Measurements from ENCODE around the gene FAH.

DNA sequence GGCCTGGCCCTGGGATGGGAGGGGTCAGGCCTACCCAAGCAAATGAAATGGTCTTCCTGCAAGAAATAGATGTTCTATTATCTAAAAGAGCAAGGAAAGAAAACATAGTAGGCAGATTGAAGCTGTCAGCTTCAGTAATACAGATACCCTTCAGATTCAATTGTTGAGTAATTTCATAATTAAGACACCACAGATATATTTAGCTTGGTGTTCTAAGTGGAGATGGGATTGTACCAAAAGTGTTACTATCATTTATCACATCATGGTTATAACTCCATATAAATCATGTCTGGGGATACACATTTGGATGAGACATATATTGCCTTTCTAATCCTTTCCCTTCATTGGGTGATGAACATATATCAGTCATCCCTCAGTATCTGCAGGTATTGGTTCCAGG, 41.9 kb upstream of the FAH start:
- TF ChIP-seq, protein P1, sequence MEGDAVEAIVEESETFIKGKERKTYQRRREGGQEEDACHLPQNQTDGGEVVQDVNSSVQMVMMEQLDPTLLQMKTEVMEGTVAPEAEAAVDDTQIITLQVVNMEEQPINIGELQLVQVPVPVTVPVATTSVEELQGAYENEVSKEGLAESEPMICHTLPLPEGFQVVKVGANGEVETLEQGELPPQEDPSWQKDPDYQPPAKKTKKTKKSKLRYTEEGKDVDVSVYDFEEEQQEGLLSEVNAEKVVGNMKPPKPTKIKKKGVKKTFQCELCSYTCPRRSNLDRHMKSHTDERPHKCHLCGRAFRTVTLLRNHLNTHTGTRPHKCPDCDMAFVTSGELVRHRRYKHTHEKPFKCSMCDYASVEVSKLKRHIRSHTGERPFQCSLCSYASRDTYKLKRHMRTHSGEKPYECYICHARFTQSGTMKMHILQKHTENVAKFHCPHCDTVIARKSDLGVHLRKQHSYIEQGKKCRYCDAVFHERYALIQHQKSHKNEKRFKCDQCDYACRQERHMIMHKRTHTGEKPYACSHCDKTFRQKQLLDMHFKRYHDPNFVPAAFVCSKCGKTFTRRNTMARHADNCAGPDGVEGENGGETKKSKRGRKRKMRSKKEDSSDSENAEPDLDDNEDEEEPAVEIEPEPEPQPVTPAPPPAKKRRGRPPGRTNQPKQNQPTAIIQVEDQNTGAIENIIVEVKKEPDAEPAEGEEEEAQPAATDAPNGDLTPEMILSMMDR (conservative IDR thresholded peaks at IDR 0.05) = no peak
- no peak for TF ChIP-seq ZFX (IDR thresholded peaks at IDR 0.05)

Data from C4-2B (cell line).